Stimulated activated naive CD8-positive, alpha-beta T cell treated with anti-CD3 and anti-CD28 coated beads, Interleukin-15, amount 100 ng/mL, for 72 hours (primary cell): ENCODE measurements around the gene GPR17.

Experiments used
- ATAC-seq: fragments of 150-1000 bp; cut with Tn5 transposase; 2 replicates; pipeline ENCODE4 v1.10.0; 2021; ENCODE audit warnings: mild to moderate bottlenecking, moderate library complexity
- DNase-seq, 2 donors: peaks; one replicate each; pipeline ENCODE4 v3.0.0; 2021 to 2022
- H3K27ac Mint-ChIP-seq, 2 donors: one replicate each; pipeline ENCODE4 v1.8.0; 2022; ENCODE audit warnings: mild to moderate bottlenecking in 2 of 2, mixed read lengths in 2 of 2, moderate library complexity in 2 of 2
- H3K27me3 Mint-ChIP-seq: one replicate; pipeline ENCODE4 v1.8.0; 2022; ENCODE audit warnings: mixed read lengths
- H3K4me1 Mint-ChIP-seq: one replicate; pipeline ENCODE4 v1.8.0; 2022; ENCODE audit warnings: mild to moderate bottlenecking, mixed read lengths
- H3K4me3 Mint-ChIP-seq, 2 donors: one replicate each; pipeline ENCODE4 v1.8.0; 2022; ENCODE audit warnings: mild to moderate bottlenecking in 2 of 2, mixed read lengths in 2 of 2, moderate library complexity in 1 of 2
- H3K9me3 Mint-ChIP-seq, 2 donors: one replicate each; pipeline ENCODE4 v1.8.0; 2022; ENCODE audit warnings: mixed read lengths in 2 of 2

Gene GPR17

DNA sequence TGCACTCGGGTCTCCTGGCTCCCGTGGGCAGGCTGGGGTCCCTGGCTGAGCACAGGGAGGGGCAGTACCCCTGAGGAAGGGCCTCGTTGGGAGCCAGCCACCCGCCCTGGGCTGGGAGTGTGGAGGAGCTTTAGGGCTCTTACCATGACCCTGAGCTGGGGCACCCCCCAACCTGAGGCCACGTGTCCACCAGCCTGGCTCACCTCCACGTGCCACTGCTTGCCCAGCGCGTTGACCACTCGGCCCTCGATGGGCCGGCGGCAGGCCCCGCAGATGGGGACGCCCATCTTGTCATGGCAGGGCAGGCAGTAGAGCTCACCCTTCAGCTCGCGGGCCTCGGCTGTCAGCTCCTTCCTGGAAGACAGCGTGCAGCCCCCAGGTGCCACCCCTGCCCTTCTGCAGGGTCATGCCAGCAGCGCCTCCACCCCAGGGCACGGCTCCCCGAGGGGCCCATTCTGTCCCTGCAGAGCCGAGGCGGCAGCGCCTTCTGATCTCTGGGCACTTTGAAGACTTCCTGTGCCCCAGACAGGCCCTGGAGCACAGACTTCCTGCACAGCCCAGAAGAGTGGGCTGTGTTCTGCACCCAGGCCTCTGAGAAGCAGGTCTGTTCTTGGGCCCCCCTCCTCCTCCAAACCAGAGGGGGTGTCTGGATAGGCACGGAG lies 4.0 kb upstream of the GPR17 start:
- Mint-ChIP-seq H3K4me3 (peak overlapping the region; percentile 75 to 85), H3K27me3 (no peaks in the 10 kb centered on the region), H3K9me3 (no peaks in the 10 kb centered on the region), H3K4me1 (peaks cover 72% of the 10 kb centered on the region), H3K27ac (peak overlapping the region; percentile 76 to 95)
- ATAC-seq (peak; percentile 74), DNase-seq (peak; percentile 54 to 58)

GRCh38 chr2:127642706-127643438 lies 3.1 kb upstream of the GPR17 start:
- H3K4me1 Mint-ChIP-seq, result peaks cover 72% of the 10 kb centered on the region
- DNase-seq (no peak), ATAC-seq (peak; percentile 10)
- peak overlapping the region; percentile 75 to 85 for H3K4me3 Mint-ChIP-seq
- H3K27ac Mint-ChIP-seq, result peak overlapping the region; percentile 86 to 95
- no peaks in the 10 kb centered on the region for H3K9me3 Mint-ChIP-seq
- no peaks in the 10 kb centered on the region for H3K27me3 Mint-ChIP-seq

GRCh38 chr2:127643439-127644065 lies 2.4 kb upstream of the GPR17 start:
- Mint-ChIP-seq H3K4me1 (peaks cover 72% of the 10 kb centered on the region), H3K4me3 (peak overlapping the region in 1 of 2 donors; percentile 27), H3K27ac (no peak overlapping the region), H3K9me3 (no peaks in the 10 kb centered on the region), H3K27me3 (no peaks in the 10 kb centered on the region)
- DNase-seq, result no peak
- no peak for ATAC-seq

- H3K9me3 Mint-ChIP-seq, result no peaks in the 10 kb centered on the region
Observed at GRCh38 chr2:127644066-127645025, 1.6 kb upstream of the GPR17 start.

GRCh38 chr2:127645026-127645394 lies 943 bp upstream of the GPR17 start:
- DNase-seq (no peak), ATAC-seq (no peak)
- H3K27me3 Mint-ChIP-seq, result no peaks in the 10 kb centered on the region
- H3K4me1 Mint-ChIP-seq, result peaks cover 72% of the 10 kb centered on the region
- H3K27ac Mint-ChIP-seq, result no peak overlapping the region
- H3K9me3 Mint-ChIP-seq, result no peaks in the 10 kb centered on the region
- no peak overlapping the region for H3K4me3 Mint-ChIP-seq

More at GRCh38 chr2:127644066-127645025, 1.6 kb upstream of the GPR17 start:
- peak overlapping the region in 1 of 2 donors; percentile 27 for H3K4me3 Mint-ChIP-seq
- no peaks in the 10 kb centered on the region for H3K27me3 Mint-ChIP-seq
- peaks cover 72% of the 10 kb centered on the region for H3K4me1 Mint-ChIP-seq
- no peak for DNase-seq
- ATAC-seq, result no peak
- peak overlapping the region in 1 of 2 donors; percentile 82 for H3K27ac Mint-ChIP-seq

DNA sequence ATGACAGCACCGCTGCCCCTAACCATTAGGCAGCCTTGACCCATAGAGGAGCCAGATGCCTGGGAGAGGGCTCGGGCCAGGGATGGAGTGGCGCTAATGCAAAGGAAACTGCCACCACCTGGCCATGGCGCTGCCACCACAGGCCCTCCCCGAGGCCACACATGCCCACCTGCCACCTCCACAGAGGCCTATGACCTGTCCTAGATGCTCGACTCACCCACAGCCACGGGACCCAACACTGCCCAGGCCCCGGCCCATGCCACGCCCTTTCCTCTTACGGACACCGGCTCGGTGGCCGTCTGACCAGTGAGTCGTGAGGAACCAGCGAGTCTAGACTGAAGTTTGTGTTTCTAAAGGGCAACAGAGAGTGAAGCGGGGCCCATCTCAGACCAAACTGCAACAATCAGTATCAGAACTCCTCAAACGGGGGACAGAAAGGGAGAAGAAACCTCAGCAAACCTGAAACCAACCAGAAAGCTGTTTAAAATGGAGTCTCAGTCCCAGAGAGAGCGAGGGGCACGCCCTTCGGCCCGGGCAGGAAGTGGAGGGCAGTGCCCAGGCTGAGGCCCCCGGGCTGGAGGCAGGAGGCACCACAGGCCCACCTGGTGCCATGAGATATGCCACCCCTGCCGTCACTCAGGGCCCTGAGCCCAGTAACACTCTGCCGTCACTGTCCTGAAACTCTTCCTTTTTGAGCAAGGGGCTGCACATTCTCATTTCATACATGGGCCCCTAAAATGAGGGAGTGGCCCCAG lies 711 bp downstream of the GPR17 start:
- Mint-ChIP-seq H3K9me3 (no peaks in the 10 kb centered on the region), H3K4me1 (peaks cover 56% of the 10 kb centered on the region), H3K27me3 (no peaks in the 10 kb centered on the region), H3K27ac (peak overlapping the region in 1 of 2 donors; percentile 61), H3K4me3 (no peak overlapping the region)
- ATAC-seq (no peak), DNase-seq (no peak)

DNA sequence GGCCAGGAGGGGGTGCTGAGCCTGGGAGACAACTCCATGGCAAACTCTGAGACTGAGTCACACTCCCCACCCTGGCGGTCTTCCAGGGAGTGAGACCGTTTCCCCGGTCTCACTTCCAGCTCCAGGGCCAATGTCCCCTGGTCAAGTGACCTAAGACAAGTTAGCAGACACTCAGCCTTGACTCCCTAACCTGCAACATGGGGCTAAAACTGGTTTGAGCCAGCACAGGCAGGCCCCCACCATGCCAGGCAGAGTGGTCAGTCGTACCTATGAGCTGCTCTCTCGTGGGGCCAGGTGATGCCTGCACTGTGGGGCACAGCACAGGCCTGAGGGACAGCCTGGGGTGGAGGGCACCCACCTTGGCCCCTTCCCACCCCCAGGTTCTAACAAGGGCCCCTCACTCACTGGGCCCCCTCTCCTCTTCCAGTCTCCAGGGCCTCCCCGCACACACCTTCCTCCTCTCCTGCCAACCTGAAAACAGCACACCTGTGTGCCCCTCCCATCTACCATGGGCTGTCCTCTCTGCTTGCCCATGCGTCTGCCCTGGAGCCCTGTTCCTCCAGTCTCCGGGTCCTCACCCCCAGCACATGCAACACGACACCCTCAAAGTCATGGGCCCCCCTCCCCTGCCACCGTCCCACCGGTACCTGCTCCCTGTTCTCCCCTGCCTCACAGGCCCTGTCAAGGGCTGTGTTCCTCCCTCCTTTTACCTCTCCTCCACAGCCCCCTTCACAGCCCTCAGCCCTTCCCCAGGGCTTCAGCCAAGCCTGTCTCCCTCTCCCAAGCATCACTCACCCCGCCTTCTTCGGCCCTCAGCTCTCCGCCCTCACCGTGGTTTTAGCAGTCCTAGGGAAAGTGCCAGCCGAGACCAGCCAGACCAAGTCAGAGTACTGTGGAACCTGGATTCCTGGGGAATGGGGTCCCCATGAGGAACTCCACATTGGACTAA lies 1.6 kb downstream of the GPR17 start:
- ATAC-seq (peak; percentile 23), DNase-seq (no peak)
- Mint-ChIP-seq H3K4me3 (no peak overlapping the region), H3K9me3 (no peaks in the 10 kb centered on the region), H3K27ac (no peak overlapping the region), H3K4me1 (peaks cover 47% of the 10 kb centered on the region), H3K27me3 (no peaks in the 10 kb centered on the region)

GRCh38 chr2:127648321-127648720 lies 2.4 kb downstream of the GPR17 start:
- Mint-ChIP-seq H3K9me3 (no peaks in the 10 kb centered on the region), H3K4me3 (no peak overlapping the region), H3K27ac (no peak overlapping the region), H3K4me1 (peaks cover 52% of the 10 kb centered on the region), H3K27me3 (no peaks in the 10 kb centered on the region)
- DNase-seq (no peak), ATAC-seq (no peak)

DNA sequence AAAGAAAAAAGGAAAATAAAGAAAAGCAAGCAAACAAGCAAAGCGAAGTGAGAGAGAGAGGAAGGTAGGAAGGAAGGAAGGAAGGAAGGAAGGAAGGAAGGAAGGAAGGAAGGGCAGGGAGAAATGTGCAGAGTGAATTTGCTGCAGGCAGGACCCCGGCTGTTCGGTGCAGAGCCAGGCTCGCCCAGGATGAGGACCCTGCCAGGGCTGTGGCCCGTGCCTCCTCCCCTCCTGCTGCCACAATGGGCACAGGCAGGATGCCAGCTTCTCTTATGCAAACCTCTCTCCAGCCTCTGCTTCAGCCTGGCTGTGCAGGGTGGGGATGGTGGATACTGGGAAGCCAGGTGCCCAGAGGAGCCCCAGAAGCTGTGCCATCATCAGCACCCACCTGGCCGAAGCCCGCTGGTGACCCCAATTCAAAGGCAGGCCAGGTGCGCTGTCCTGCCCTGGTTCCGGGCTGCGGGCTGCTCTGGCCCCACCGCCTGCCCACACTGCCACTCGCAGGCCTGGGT lies 3.2 kb downstream of the GPR17 start:
- Mint-ChIP-seq H3K4me3 (peak overlapping the region in 1 of 2 donors; percentile 27), H3K4me1 (peaks cover 52% of the 10 kb centered on the region), H3K27ac (peak overlapping the region in 1 of 2 donors; percentile 86), H3K27me3 (no peaks in the 10 kb centered on the region), H3K9me3 (no peaks in the 10 kb centered on the region)
- DNase-seq (no peak), ATAC-seq (peak; percentile 10)

GRCh38 chr2:127649684-127650040 lies 3.7 kb downstream of the GPR17 start:
- Mint-ChIP-seq H3K4me1 (peaks cover 52% of the 10 kb centered on the region), H3K4me3 (peak overlapping the region in 1 of 2 donors; percentile 64), H3K27ac (peak overlapping the region; percentile 43 to 86), H3K9me3 (no peaks in the 10 kb centered on the region), H3K27me3 (no peaks in the 10 kb centered on the region)
- peak; percentile 72 for ATAC-seq
- peak; percentile 78 to 81 for DNase-seq

DNA sequence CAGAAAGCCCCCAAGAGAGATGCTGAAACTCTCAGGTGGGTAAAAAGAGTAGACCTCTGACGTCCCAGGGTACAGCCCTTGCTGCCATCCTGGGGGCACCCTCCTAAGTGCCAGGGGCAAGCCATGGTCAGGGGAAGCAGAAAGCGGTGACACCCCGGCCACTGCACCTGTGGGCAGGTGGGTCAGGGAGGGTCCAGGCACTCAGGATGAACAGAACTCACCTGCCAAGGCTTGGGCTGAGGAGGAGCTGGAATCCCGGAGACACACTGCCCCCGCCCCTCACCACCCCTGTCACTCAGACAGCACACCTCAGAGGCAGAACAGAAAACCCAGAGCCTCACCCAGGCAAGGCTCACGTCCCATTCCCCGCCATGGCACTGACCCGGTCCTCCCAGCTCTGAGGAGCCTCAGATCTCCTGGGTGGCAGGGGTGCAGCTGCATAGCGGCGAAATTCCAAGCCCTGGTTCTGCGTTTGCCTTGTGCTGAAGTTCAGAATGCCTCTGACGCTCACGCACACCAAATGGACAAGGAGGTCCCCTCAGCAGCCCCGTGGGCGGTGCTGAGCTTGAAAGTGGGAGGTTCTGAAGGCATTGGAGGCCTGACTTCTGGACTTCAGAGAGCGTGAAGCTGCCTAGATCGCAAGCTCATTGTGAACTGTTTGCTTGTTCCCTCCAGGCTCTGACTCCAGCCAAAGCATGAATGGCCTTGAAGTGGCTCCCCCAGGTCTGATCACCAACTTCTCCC lies 4.3 kb downstream of the GPR17 start:
- peaks cover 52% of the 10 kb centered on the region for H3K4me1 Mint-ChIP-seq
- DNase-seq, result no peak
- peak; percentile 17 for ATAC-seq
- no peak overlapping the region for H3K4me3 Mint-ChIP-seq
- no peaks in the 10 kb centered on the region for H3K27me3 Mint-ChIP-seq
- no peak overlapping the region for H3K27ac Mint-ChIP-seq
- no peaks in the 10 kb centered on the region for H3K9me3 Mint-ChIP-seq

DNA sequence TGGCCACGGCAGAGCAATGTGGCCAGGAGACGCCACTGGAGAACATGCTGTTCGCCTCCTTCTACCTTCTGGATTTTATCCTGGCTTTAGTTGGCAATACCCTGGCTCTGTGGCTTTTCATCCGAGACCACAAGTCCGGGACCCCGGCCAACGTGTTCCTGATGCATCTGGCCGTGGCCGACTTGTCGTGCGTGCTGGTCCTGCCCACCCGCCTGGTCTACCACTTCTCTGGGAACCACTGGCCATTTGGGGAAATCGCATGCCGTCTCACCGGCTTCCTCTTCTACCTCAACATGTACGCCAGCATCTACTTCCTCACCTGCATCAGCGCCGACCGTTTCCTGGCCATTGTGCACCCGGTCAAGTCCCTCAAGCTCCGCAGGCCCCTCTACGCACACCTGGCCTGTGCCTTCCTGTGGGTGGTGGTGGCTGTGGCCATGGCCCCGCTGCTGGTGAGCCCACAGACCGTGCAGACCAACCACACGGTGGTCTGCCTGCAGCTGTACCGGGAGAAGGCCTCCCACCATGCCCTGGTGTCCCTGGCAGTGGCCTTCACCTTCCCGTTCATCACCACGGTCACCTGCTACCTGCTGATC lies 4.9 kb downstream of the GPR17 start:
- ATAC-seq (no peak), DNase-seq (no peak)
- no peaks in the 10 kb centered on the region for H3K27me3 Mint-ChIP-seq
- no peak overlapping the region for H3K4me3 Mint-ChIP-seq
- no peaks in the 10 kb centered on the region for H3K9me3 Mint-ChIP-seq
- peaks cover 52% of the 10 kb centered on the region for H3K4me1 Mint-ChIP-seq
- H3K27ac Mint-ChIP-seq, result no peak overlapping the region

DNA sequence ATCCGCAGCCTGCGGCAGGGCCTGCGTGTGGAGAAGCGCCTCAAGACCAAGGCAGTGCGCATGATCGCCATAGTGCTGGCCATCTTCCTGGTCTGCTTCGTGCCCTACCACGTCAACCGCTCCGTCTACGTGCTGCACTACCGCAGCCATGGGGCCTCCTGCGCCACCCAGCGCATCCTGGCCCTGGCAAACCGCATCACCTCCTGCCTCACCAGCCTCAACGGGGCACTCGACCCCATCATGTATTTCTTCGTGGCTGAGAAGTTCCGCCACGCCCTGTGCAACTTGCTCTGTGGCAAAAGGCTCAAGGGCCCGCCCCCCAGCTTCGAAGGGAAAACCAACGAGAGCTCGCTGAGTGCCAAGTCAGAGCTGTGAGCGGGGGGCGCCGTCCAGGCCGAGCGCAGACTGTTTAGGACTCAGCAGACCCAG lies 5.4 kb downstream of the GPR17 start:
- no peak for DNase-seq
- no peaks in the 10 kb centered on the region for H3K9me3 Mint-ChIP-seq
- no peak overlapping the region for H3K27ac Mint-ChIP-seq
- H3K4me3 Mint-ChIP-seq, result no peak overlapping the region
- no peaks in the 10 kb centered on the region for H3K27me3 Mint-ChIP-seq
- no peak for ATAC-seq
- peaks cover 48% of the 10 kb centered on the region for H3K4me1 Mint-ChIP-seq
